GM12874 (cell line): ENCODE results near the gene TNPO1.

ENCODE experiments used
- TF ChIP-seq, protein P1 (sequence below): IDR thresholded peaks from 2 replicates; pipeline ENCODE4 v1.5.1; 2011; ENCODE audit warnings: low read depth, mild to moderate bottlenecking, control low read depth, low read length, moderate library complexity; ENCODE audit not compliant: insufficient read depth

The TNPO1 gene

DNA sequence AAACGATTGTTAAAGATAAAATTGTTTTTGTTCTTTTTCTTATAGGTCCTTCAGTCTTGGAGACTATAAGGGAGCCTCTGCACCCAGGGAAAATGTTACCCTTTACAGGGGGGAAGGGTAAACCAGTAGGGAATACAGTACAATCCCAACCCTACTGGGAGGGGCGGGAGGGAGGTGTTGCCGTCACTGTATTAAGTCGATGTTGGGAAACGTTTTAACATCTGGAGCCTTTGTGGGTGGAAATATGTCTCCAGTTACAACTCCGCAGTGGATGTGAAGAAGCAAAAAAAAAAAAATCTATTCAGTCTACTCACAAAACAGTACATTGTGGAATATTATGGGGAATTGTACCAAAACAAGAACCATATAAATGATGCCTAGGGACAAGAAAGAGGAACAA, 92.2 kb downstream of the TNPO1 start:
- TF ChIP-seq, protein P1, sequence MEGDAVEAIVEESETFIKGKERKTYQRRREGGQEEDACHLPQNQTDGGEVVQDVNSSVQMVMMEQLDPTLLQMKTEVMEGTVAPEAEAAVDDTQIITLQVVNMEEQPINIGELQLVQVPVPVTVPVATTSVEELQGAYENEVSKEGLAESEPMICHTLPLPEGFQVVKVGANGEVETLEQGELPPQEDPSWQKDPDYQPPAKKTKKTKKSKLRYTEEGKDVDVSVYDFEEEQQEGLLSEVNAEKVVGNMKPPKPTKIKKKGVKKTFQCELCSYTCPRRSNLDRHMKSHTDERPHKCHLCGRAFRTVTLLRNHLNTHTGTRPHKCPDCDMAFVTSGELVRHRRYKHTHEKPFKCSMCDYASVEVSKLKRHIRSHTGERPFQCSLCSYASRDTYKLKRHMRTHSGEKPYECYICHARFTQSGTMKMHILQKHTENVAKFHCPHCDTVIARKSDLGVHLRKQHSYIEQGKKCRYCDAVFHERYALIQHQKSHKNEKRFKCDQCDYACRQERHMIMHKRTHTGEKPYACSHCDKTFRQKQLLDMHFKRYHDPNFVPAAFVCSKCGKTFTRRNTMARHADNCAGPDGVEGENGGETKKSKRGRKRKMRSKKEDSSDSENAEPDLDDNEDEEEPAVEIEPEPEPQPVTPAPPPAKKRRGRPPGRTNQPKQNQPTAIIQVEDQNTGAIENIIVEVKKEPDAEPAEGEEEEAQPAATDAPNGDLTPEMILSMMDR, result no peak

DNA sequence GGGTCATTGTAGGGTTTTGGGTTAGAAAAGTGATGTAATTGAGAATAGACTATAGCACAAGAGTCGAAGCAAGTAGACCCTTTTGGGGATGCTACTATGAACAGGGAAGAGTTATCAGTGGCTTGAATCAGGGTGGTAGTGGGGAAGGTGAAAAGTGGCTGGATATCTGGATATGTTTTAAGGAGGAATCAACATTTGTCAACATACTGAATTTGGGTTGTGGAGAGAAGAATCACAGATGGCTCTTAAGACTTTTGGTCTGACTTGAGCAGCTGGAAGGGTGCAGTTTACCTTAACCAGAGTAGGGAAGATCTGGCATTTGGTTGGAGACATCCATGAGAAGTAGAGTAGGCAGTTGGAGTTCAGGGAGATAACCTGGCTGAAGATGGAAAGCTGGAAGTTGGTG, 100.9 kb downstream of the TNPO1 start:
- TF ChIP-seq, protein P1, result no peak

DNA sequence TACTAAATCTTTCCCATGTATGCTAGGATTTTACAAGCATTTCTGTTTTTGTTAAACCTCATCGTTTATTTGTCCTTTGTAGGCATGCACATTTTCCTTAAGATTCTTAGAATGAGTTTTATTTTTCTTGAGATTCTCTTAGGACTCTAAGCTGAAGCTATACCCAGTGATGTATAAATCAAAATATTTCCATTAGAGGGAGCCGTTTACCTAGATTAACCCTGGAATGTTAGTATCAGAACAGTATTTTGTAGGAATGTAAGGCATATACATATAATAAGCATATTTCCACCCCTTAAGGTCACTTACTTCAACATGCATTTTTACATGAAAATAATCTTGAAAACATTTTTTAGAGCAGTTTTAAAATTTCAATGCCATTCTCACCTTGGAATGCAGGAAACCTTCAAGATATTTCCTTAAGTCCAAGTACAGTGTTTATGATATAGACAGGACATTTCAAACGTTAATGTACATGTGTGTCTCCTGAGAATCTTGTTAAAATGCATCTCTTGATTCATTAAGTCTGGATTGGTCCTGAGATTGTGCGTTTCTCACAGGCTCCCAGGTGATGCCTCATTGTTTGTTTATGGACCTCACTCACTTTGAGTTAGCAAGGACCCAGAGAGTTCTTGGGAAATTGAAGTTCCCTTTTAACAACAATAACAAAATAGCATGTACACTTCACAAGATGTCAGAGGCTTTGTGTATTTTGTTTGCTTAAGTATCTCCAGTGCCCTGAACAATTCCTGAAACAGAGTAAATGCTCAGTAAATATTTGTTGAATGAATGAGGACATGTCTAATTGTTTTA, 104.4 kb downstream of the TNPO1 start:
- TF ChIP-seq, protein P1, result no peak

DNA sequence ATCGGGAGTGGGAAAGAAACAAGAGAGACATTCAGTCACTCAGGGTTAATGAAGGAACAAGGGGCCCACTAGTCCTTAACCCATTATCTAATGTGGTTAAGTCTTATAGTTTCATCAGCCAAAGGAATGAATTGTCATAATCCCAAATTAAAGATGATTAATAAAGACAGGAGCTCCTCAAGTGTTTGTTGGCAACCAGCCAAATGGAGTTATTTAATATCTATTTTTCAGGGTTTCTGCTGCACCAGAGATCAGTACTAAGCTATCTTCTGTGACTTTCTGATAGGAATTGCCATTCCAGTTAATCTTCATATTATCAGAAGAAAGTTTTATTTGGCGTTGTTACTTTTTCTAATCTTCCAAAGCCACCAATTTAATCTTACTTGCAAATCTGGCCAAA, 105.4 kb downstream of the TNPO1 start:
- TF ChIP-seq, protein P1, result no peak

DNA sequence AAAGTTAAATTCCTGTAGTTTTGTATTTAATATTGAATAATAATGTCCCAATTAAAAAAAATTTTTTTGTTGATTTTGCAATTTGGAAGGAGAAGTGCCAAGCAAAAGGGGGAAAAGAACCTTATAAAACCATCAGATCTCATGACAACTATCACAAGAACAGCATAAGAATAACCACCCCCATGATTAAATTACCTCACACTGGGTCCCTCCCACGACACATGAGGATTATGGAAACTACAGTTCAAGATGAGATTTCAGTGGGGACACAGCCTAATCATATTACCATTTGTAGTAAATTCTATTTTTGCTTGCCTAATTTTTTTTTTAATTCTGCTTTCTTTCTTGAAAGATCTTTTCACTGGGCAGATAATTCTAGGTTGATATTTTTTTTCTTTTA, 106.0 kb downstream of the TNPO1 start:
- TF ChIP-seq, protein P1, result no peak

DNA sequence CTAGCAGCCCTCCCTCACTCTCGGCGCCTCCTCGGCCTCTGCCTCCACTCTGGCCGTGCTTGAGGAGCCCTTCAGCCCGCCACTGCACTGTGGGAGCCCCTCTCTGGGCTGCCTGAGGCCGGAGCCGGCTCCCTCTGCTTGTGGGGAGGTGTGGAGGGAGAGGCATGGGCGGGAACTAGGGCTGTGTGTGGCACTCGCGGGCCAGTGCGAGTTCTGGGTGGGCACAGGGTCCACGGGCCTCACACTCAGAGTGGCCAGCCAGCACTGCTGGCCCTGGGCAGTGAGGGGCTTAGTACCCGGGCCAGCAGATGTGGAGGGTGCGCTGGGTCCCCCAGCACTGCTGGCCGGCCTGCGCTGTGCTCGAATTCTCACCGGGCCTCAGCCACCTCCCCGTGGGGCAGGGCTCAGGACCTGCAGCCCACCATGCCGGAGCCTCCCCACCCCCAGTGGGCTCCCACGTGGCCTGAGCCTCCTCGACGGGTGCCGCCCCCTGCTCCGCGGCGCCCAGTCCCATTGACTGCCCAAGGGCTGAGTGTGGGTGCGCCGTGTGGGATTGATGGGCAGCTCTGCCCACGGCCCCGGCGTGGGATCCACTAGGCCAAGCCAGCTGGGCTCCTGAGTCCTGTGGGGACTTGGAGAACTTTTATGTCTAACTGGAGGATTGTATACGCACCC, 109.0 kb downstream of the TNPO1 start:
- TF ChIP-seq, protein P1, result no peak

DNA sequence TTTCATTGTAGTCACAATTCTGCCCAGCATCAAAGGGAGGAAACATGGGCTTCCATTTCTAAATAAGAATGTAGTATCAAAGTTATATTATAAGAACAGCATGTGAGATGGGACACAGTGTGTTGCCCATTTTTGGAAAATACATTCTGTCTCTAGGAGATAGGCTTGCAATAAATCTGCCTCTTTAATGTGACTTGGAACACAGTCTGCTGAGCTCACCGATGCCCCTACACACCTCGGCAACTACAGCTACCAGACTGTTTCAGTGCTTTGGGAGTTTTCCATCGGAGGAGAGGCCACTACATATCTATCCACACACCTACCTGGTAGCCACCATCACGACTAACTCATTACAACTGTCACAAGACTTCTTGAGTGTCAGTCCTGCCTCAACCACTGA, 120.4 kb downstream of the TNPO1 start:
- TF ChIP-seq, protein P1, result no peak
